K562 (cell line): Measurements from ENCODE around the gene DLGAP3. TPM values are rescaled to one million over a fixed set of nuclear protein-coding genes. Genes with fewer than 3 reads are reported as not detected.

Experiments used
- ATAC-seq: fragments of 200-7000 bp; cut with Tn5 transposase; 3 replicates; pipeline ENCODE4 v1.9.1; 2020; ENCODE audit warnings: moderate library complexity
- BruUV-seq: library from RNA; stranded (reverse); fragments of 400-500 nt; replicated peaks from 2 replicates; lab custom pipeline; 2021; lab: Mats Ljungman, UMichigan
- CTCF ChIA-PET: fragments of 300-600 bp; formaldehyde crosslinking; extraction: SDS; loops from one replicate; lab custom pipeline; 2021; ENCODE audit warnings: low intra/inter-chr PET ratio; lab: Yijun Ruan, JAX
- POLR2A ChIA-PET: fragments of 300-600, 350-650 bp; sonication (Branson Sonifier 250); formaldehyde crosslinking; extraction: SDS; loops from one replicate; lab custom pipeline; 2021; ENCODE audit warnings: antibody characterized with exemption, inconsistent platforms; lab: Yijun Ruan, JAX
- DNase-seq, 4 experiments: peaks; one replicate each; pipeline versions ENCODE4 v3.0.0 to v3.0.0-alpha.2; 2011 to 2018; ENCODE audit warnings: low spot score in 3 of 4, mixed read lengths in 3 of 4; ENCODE audit errors: extremely low read depth in 1 of 4
- FAIRE-seq: peaks from 2 replicates; lab custom pipeline; 2011; peaks lifted over from hg19 to GRCh38; lab: Jason Lieb, UNC
- H2AFZ ChIP-seq: 2 replicates; pipeline ENCODE4 v1.6.0; 2011; ENCODE audit warnings: low read depth, low read length, control low read depth, inconsistent platforms
- H3K27ac ChIP-seq: fragments of 200-600 bp; 3 replicates; pipeline ENCODE4 v1.8.0; 2011; ENCODE audit warnings: low read depth, mild to moderate bottlenecking, control low read depth, inconsistent platforms, low read length, moderate library complexity, mixed read lengths; ENCODE audit errors: extremely low read depth
- H3K27me3 ChIP-seq, 2 experiments: fragments of 300-600 bp in 1 of 2; 2 replicates in 1 of 2; 3 replicates in 1 of 2; pipeline versions ENCODE4 v1.6.0 to v1.8.0; 2011; ENCODE audit warnings: inconsistent platforms in 2 of 2, low read length in 2 of 2, mild to moderate bottlenecking in 1 of 2, mixed read lengths in 1 of 2, moderate library complexity in 1 of 2; ENCODE audit not compliant: control insufficient read depth in 2 of 2, insufficient read depth in 2 of 2
- H3K36me3 ChIP-seq: fragments of 300-600 bp; 3 replicates; pipeline ENCODE4 v1.8.0; 2011; ENCODE audit warnings: mild to moderate bottlenecking, low read length, inconsistent platforms; ENCODE audit not compliant: control insufficient read depth, insufficient read depth
- H3K4me1 ChIP-seq, 2 experiments: fragments of 200-600 bp in 1 of 2; replicated peaks in 1 of 2; 2 replicates in 1 of 2; 3 replicates in 1 of 2; pipeline versions ENCODE4 v1.5.1 to v1.8.0; 2011; ENCODE audit warnings: inconsistent platforms in 2 of 2, low read length in 2 of 2, mild to moderate bottlenecking in 1 of 2, mixed read lengths in 1 of 2, moderate library complexity in 1 of 2; ENCODE audit not compliant: control insufficient read depth in 2 of 2, insufficient read depth in 2 of 2
- H3K4me2 ChIP-seq: 2 replicates; pipeline ENCODE4 v1.6.1; 2011; ENCODE audit warnings: low read length, control low read depth, inconsistent platforms, mixed read lengths; ENCODE audit not compliant: insufficient read depth
- H3K4me3 ChIP-seq: fragments of 200-600 bp; sonication (generic), shearing (Covaris generic); 2 replicates; pipeline ENCODE4 v1.5.1; 2016; ENCODE audit warnings: control low read depth, inconsistent platforms
- H3K79me2 ChIP-seq: fragments of 200-600 bp; 3 replicates; pipeline ENCODE4 v1.8.0; 2011; ENCODE audit warnings: low read length, inconsistent platforms; ENCODE audit not compliant: control insufficient read depth, insufficient read depth
- H3K9ac ChIP-seq, 2 experiments: 2 replicates each; pipeline versions ENCODE4 v1.6.0 to v1.6.1; 2011; ENCODE audit warnings: low read depth in 2 of 2, low read length in 2 of 2, control low read depth in 1 of 2, inconsistent platforms in 1 of 2, mild to moderate bottlenecking in 1 of 2, mixed read lengths in 1 of 2; ENCODE audit not compliant: insufficient read depth in 1 of 2
- H3K9me1 ChIP-seq: one replicate; pipeline ENCODE4 v1.6.0; 2011; ENCODE audit warnings: inconsistent platforms, mild to moderate bottlenecking, low read length, moderate library complexity; ENCODE audit not compliant: control insufficient read depth, insufficient read depth
- H3K9me3 ChIP-seq: replicated peaks from 2 replicates; pipeline ENCODE4 v1.5.1; 2011; ENCODE audit warnings: low read depth, low read length, inconsistent platforms; ENCODE audit not compliant: control insufficient read depth, insufficient read depth
- H4K20me1 ChIP-seq: replicated peaks from 2 replicates; pipeline ENCODE4 v1.6.1; 2011; ENCODE audit warnings: low read length, inconsistent platforms, mixed read lengths; ENCODE audit not compliant: control insufficient read depth, insufficient read depth
- ZKSCAN1 ChIP-seq: fragments of 150-350 bp; IDR thresholded peaks from 2 replicates; pipeline ENCODE4 v1.6.1; 2016; ENCODE audit warnings: low read depth, low read length
- ZNF766 ChIP-seq: fragments of 200-800 bp; sonication (Bioruptor generic); conservative IDR thresholded peaks from 2 replicates; pipeline ENCODE4 v1.6.1; 2016; ENCODE audit warnings: missing genetic modification characterization, missing compliant biosample characterization
- WGBS: fragments of 100-300 bp; shearing (Covaris generic); methylation state at CpG from one replicate; pipeline ENCODE4 v1.1.6; 2016; ENCODE audit warnings: low coverage, mixed read lengths; ENCODE audit not compliant: insufficient coverage; ENCODE audit errors: missing lambda C conversion rate; 5-methylcytosine and 5-hydroxymethylcytosine counted together
- in situ Hi-C: fragments of 300-500 bp; cut with MboI; formaldehyde crosslinking; loops from 4 replicates; pipeline ENCODE4 v1.15.0; 2018; ENCODE audit warnings: inconsistent platforms, mixed read lengths
- intact Hi-C: fragments of 100-400 bp; cut with micrococcal nuclease; formaldehyde crosslinking; loops from 2 replicates; pipeline ENCODE4 v1.14.2; 2022
- polyA plus RNA-seq, 8 experiments: library from polyadenylated mRNA; depleted of rRNA in 4 of 8; stranded (reverse) in 5 of 8; unstranded in 3 of 8; fragments of >200 nt; fragmentation: Nextera tagmentation in 2 of 8; fragmentation: Illumina TruSeq in 1 of 8; extraction: Ambion mirVana in 2 of 8; extraction: Trizol in 1 of 8; gene quantifications; 2 replicates each; pipeline versions ENCODE4 v1.2.1 to v1.2.3, GENCODE V29; 2011 to 2014; ENCODE audit warnings: inconsistent platforms in 1 of 8, missing spikeins in 1 of 8
- total RNA-seq, 7 experiments: library from RNA; depleted of rRNA in 6 of 7; stranded (reverse); fragments of >200 nt in 6 of 7; fragmentation: Illumina TruSeq in 2 of 7; extraction: Trizol in 2 of 7; gene quantifications; 2 replicates each; pipeline versions ENCODE4 v1.2.1 to v1.2.3, GENCODE V29; 2011 to 2021; ENCODE audit warnings: low replicate concordance in 1 of 7
- TF ChIP-seq, protein P1 (sequence below): fragments of 450-650 bp; IDR thresholded peaks from 2 replicates; pipeline ENCODE4 v1.6.1; 2016; ENCODE audit warnings: low read depth

The DLGAP3 gene
- total and polyA plus RNA-seq, 9 of the 15 experiments (the other 6 are each of a cell fraction or from before 2014, with no cell fraction given) = 0.01 to 0.16 (median 0.07) TPM; not detected in 6

DNA sequence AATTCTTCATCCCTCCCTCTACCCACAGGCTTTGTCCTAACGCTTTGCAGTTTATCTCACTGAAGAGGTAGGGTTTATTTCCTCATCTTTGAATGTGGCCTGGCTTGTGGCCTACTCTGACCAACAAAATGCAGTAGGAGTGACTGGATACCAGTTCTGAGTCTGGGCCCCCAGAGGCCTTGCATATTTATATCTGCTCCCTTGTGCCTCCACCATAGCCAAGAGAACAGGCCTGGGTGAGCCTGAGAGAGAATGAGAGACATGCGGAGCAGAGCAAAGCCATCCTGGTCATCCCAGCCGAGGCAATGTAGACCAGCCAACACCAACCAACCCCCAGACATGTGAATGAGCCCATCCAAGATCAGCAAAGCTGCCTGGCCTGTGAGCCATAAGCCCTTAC is 100.2 kb downstream of the DLGAP3 start:
- H3K4me1 ChIP-seq = peaks cover 0 to 7% of the 10 kb centered on the region in 2 experiments; a peak in 2 of 5 replicates
- H2AFZ ChIP-seq = no peak overlapping the region
- H3K27me3 ChIP-seq = peaks cover 0 to 13% of the 10 kb centered on the region in 2 experiments; a peak in 4 of 5 replicates
- no peak overlapping the region for H3K4me3 ChIP-seq
- peak in 1 of 4 experiments; percentile 4 for DNase-seq
- intact Hi-C loops = no loop called here
- H3K9me3 ChIP-seq = no peaks in the 10 kb centered on the region
- BruUV-seq = no TSS peak
- no peak overlapping the region; a peak in 1 of 4 replicates for H3K9ac ChIP-seq
- H3K36me3 ChIP-seq = no peaks in the 10 kb centered on the region
- H4K20me1 ChIP-seq = no peaks in the 10 kb centered on the region
- ChIA-PET CTCF (no interaction called here), POLR2A (no interaction called here)
- H3K79me2 ChIP-seq = no peaks in the 10 kb centered on the region
- TF ChIP-seq, protein P1, sequence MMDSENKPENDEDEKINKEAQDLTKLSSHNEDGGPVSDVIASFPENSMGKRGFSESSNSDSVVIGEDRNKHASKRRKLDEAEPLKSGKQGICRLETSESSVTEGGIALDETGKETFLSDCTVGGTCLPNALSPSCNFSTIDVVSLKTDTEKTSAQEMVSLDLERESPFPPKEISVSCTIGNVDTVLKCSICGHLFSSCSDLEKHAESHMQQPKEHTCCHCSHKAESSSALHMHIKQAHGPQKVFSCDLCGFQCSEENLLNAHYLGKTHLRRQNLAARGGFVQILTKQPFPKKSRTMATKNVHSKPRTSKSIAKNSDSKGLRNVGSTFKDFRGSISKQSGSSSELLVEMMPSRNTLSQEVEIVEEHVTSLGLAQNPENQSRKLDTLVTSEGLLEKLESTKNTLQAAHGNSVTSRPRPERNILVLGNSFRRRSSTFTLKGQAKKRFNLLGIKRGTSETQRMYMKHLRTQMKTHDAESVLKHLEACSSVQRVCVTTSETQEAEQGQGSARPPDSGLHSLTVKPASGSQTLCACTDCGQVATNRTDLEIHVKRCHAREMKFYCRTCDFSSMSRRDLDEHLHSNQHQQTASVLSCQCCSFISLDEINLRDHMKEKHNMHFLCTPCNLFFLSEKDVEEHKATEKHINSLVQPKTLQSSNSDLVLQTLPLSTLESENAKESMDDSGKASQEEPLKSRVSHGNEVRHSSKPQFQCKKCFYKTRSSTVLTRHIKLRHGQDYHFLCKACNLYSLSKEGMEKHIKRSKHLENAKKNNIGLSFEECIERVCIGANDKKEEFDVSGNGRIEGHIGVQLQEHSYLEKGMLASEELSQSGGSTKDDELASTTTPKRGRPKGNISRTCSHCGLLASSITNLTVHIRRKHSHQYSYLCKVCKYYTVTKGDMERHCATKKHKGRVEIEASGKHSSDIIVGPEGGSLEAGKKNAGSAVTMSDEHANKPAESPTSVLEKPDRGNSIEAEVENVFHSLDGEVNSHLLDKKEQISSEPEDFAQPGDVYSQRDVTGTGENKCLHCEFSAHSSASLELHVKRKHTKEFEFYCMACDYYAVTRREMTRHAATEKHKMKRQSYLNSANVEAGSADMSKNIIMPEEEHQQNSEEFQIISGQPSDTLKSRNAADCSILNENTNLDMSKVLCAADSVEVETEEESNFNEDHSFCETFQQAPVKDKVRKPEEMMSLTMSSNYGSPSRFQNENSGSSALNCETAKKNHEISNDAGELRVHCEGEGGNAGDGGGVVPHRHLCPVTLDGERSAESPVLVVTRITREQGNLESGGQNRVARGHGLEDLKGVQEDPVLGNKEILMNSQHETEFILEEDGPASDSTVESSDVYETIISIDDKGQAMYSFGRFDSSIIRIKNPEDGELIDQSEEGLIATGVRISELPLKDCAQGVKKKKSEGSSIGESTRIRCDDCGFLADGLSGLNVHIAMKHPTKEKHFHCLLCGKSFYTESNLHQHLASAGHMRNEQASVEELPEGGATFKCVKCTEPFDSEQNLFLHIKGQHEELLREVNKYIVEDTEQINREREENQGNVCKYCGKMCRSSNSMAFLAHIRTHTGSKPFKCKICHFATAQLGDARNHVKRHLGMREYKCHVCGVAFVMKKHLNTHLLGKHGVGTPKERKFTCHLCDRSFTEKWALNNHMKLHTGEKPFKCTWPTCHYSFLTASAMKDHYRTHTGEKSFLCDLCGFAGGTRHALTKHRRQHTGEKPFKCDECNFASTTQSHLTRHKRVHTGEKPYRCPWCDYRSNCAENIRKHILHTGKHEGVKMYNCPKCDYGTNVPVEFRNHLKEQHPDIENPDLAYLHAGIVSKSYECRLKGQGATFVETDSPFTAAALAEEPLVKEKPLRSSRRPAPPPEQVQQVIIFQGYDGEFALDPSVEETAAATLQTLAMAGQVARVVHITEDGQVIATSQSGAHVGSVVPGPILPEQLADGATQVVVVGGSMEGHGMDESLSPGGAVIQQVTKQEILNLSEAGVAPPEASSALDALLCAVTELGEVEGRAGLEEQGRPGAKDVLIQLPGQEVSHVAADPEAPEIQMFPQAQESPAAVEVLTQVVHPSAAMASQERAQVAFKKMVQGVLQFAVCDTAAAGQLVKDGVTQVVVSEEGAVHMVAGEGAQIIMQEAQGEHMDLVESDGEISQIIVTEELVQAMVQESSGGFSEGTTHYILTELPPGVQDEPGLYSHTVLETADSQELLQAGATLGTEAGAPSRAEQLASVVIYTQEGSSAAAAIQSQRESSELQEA = no peak
- TF ChIP-seq ZKSCAN1 = no peak
- TF ChIP-seq ZNF766 (CRISPR knock-in tag) = peak; percentile 62; the same call in 1 of the 2 replicates
- 28% methylated on average over 3 of the region's 3 CpGs for WGBS
- in situ Hi-C loops = no loop called here
- no peak for FAIRE-seq
- no peak for ATAC-seq
- H3K4me2 ChIP-seq = no peak overlapping the region
- H3K9me1 ChIP-seq = no peaks in the 10 kb centered on the region
- no peak overlapping the region for H3K27ac ChIP-seq
